Brain microvascular endothelial cell (primary cell): ENCODE measurements around the gene AP5Z1.
A peak's percentile ranks its signal among the peaks of the same experiment; 100 is the strongest.

ENCODE experiments used
- DNase-seq: peaks from one replicate; pipeline ENCODE4 v3.0.0-alpha.2; 2020
- H3K27ac ChIP-seq: fragments of 250-450 bp; sonication (Bioruptor Pico); 2 replicates; pipeline ENCODE4 v1.5.1; 2020; ENCODE audit warnings: mild to moderate bottlenecking, moderate library complexity
- H3K27me3 ChIP-seq: fragments of 250-450 bp; sonication (Bioruptor Pico); replicated peaks from 2 replicates; pipeline ENCODE4 v1.5.1; 2020; ENCODE audit warnings: mild to moderate bottlenecking
- H3K36me3 ChIP-seq: fragments of 250-450 bp; sonication (Bioruptor Pico); replicated peaks from 2 replicates; pipeline ENCODE4 v1.5.1; 2020; ENCODE audit warnings: mild to moderate bottlenecking
- H3K4me3 ChIP-seq: 2 replicates; pipeline ENCODE4 v1.5.1; 2011; ENCODE audit warnings: low read depth, mild to moderate bottlenecking, control low read depth, low read length, moderate library complexity
- CTCF ChIP-seq: IDR thresholded peaks from 2 replicates; pipeline ENCODE4 v1.5.1; 2011; ENCODE audit warnings: low read depth, mild to moderate bottlenecking, moderate library complexity, low read length, control low read depth, inconsistent platforms; ENCODE audit errors: missing control alignments
- in situ Hi-C: cut with HindIII; loops from 2 replicates; pipeline ENCODE4 v1.10.0; 2017; ENCODE audit warnings: low sequenced_read_pairs, low pct_ligation_motif_present

AP5Z1 gene

GRCh38 chr7:4747746-4748145 lies 27.7 kb upstream of the AP5Z1 start:
- peak overlapping the region; percentile 99 for H3K27ac ChIP-seq
- no peaks in the 10 kb centered on the region for H3K27me3 ChIP-seq
- H3K4me3 ChIP-seq: no peak overlapping the region
- no peak for TF ChIP-seq CTCF
- H3K36me3 ChIP-seq: peaks cover 15% of the 10 kb centered on the region
- in situ Hi-C loops: no loop called here
- no peak for DNase-seq

GRCh38 chr7:4748231-4748681 lies 27.2 kb upstream of the AP5Z1 start:
- H3K27me3 ChIP-seq: no peaks in the 10 kb centered on the region
- peak overlapping the region; percentile 99 for H3K27ac ChIP-seq
- in situ Hi-C loops: no loop called here
- H3K4me3 ChIP-seq: no peak overlapping the region
- peaks cover 13% of the 10 kb centered on the region for H3K36me3 ChIP-seq
- DNase-seq: no peak
- TF ChIP-seq CTCF: no peak

- no peak overlapping the region for H3K4me3 ChIP-seq
- H3K27me3 ChIP-seq: no peaks in the 10 kb centered on the region
- no peak for TF ChIP-seq CTCF
- H3K27ac ChIP-seq: no peak overlapping the region
- in situ Hi-C loops: no loop called here
- peaks cover 23% of the 10 kb centered on the region for H3K36me3 ChIP-seq
- no peak for DNase-seq
Observed at GRCh38 chr7:4749363-4749762, 26.1 kb upstream of the AP5Z1 start.

GRCh38 chr7:4749798-4750197 lies 25.6 kb upstream of the AP5Z1 start:
- no peak for DNase-seq
- no peak for TF ChIP-seq CTCF
- H3K36me3 ChIP-seq: peaks cover 27% of the 10 kb centered on the region
- H3K27me3 ChIP-seq: no peaks in the 10 kb centered on the region
- H3K4me3 ChIP-seq: no peak overlapping the region
- in situ Hi-C loops: no loop called here
- H3K27ac ChIP-seq: no peak overlapping the region

GRCh38 chr7:4751398-4751947 lies 23.9 kb upstream of the AP5Z1 start:
- in situ Hi-C loops: no loop called here

More at GRCh38 chr7:4751398-4751947, 23.9 kb upstream of the AP5Z1 start:
- Histone ChIP-seq H3K36me3 (peaks cover 42% of the 10 kb centered on the region), H3K4me3 (no peak overlapping the region), H3K27ac (peak overlapping the region; percentile 9), H3K27me3 (no peaks in the 10 kb centered on the region)
- no peak for TF ChIP-seq CTCF
- DNase-seq: no peak
